CD4-positive, alpha-beta T cell (primary cell): ENCODE data around the gene CSRNP3. TPM values are rescaled to one million over a fixed set of nuclear protein-coding genes. Genes with fewer than 3 reads are reported as not detected.

Source experiments
- ATAC-seq: fragments of 200-7000 bp; cut with Tn5 transposase; one replicate; pipeline ENCODE4 v1.10.0; 2022; ENCODE audit warnings: mild to moderate bottlenecking; ENCODE audit not compliant: poor library complexity
- CTCF ChIA-PET: fragments of 350-600 bp; sonication (Branson Sonifier 250); formaldehyde crosslinking; loops from one replicate; lab custom pipeline; 2021; ENCODE audit warnings: antibody characterized with exemption, inconsistent platforms; lab: Charles Lee
- POLR2A ChIA-PET: fragments of 350-600 bp; sonication (Branson Sonifier 250); formaldehyde crosslinking; loops from one replicate; lab custom pipeline; 2021; ENCODE audit warnings: antibody characterized with exemption, inconsistent platforms; lab: Charles Lee
- DNase-seq, 14 experiments: peaks; one replicate each; pipeline ENCODE4 v3.0.0-alpha.2; 2013 to 2020; ENCODE audit warnings: mixed read lengths in 2 of 14
- H3K27ac ChIP-seq, 2 donors: one replicate each; pipeline versions ENCODE4 v1.5.1 to v1.7.0; 2013; ENCODE audit warnings: low read length in 2 of 2, low read depth in 1 of 2, mild to moderate bottlenecking in 1 of 2
- H3K27me3 ChIP-seq, 2 experiments: 1 replicate in 1 of 2; 2 replicates in 1 of 2; pipeline versions ENCODE4 v1.6.1 to v1.7.0; 2013; ENCODE audit warnings: low read length in 2 of 2, control low read depth in 1 of 2, mild to moderate bottlenecking in 1 of 2, moderate library complexity in 1 of 2; ENCODE audit not compliant: insufficient read depth in 2 of 2, control insufficient read depth in 1 of 2
- H3K36me3 ChIP-seq: one replicate; pipeline ENCODE4 v1.6.1; 2013; ENCODE audit warnings: low read length, control low read depth; ENCODE audit not compliant: insufficient read depth
- H3K4me1 ChIP-seq: one replicate; pipeline ENCODE4 v1.6.1; 2013; ENCODE audit warnings: low read length, control low read depth; ENCODE audit not compliant: insufficient read depth
- H3K4me3 ChIP-seq: one replicate; pipeline ENCODE4 v1.5.1; 2013; ENCODE audit warnings: mild to moderate bottlenecking, low read length, moderate library complexity
- H3K9me3 ChIP-seq, 2 experiments: 1 replicate in 1 of 2; 2 replicates in 1 of 2; pipeline versions ENCODE4 v1.6.1 to v1.7.0; 2013; ENCODE audit warnings: low read length in 2 of 2, mild to moderate bottlenecking in 2 of 2, control low read depth in 1 of 2, moderate library complexity in 1 of 2; ENCODE audit not compliant: control insufficient read depth in 1 of 2, insufficient read depth in 1 of 2
- H3K27ac Mint-ChIP-seq: one replicate; pipeline ENCODE4 v1.8.0; 2020; ENCODE audit warnings: mixed read lengths
- H3K27me3 Mint-ChIP-seq: one replicate; pipeline ENCODE4 v1.8.0; 2021; ENCODE audit warnings: mixed read lengths
- H3K36me3 Mint-ChIP-seq: one replicate; pipeline ENCODE4 v1.8.0; 2021; ENCODE audit warnings: low read depth, mixed read lengths
- H3K4me1 Mint-ChIP-seq: one replicate; pipeline ENCODE4 v1.8.0; 2021; ENCODE audit warnings: low read depth, mixed read lengths
- H3K4me3 Mint-ChIP-seq: one replicate; pipeline ENCODE4 v1.8.0; 2020; ENCODE audit warnings: mild to moderate bottlenecking, mixed read lengths
- H3K9me3 Mint-ChIP-seq: one replicate; pipeline ENCODE4 v1.8.0; 2020; ENCODE audit warnings: mixed read lengths
- intact Hi-C, 2 experiments: fragments of 100-400 bp; cut with DNase I in 1 of 2; cut with micrococcal nuclease in 1 of 2; formaldehyde crosslinking; loops; one replicate each; pipeline versions ENCODE4 v1.15.1 to v1.9.0; 2023 to 2025; cut with DNase I, micrococcal nuclease
- total RNA-seq, 174 experiments: library from RNA in 2 of 174; stranded (reverse) in 2 of 174; gene quantifications; one replicate each; pipeline ENCODE4 v1.2.3 and lab custom pipeline; 2021 to 2026
- TF ChIP-seq, protein P1 (sequence below): fragments of 200-600 bp; IDR thresholded peaks from one replicate; pipeline ENCODE4 v1.8.0; 2022; ENCODE audit warnings: antibody characterized with exemption, mild to moderate bottlenecking

CSRNP3 gene
- total RNA-seq, 2 experiments from 2014 or later = not detected

DNA sequence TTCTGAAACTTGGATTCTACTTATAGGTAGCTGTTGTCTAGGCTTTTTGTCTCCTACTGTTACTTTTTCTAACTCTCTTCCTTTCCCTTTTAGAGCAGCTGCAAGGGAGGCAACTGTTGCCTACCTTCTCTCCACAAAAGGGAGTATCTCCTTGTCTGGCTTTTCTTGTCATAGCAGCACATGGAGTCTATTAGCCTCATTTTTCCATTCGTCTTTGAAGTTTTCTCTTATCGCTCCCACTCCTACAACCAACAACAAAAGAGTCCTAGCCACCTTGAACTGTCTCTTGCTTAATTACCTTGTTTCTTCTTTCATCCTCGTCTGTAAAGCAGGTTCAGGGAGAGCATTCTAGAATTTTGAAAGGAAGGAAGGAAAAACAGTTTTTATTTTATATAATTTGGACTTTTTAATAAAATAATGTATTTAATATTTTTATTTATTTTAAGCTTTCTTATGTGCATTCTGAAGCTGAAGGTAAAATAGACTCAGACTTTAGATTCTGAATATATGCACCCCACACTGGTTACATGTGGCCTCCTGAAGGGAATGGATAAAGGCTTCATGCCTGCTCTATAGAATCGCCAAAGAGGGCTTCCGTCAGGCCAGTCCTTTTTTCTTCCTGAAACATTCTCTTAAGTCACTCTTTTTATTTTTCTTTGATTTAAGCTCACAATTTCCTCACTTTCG is 154.4 kb downstream of the CSRNP3 start:
- H3K4me1 ChIP-seq = no peaks in the 10 kb centered on the region
- no peak overlapping the region for H3K27ac Mint-ChIP-seq
- TF ChIP-seq, protein P1, sequence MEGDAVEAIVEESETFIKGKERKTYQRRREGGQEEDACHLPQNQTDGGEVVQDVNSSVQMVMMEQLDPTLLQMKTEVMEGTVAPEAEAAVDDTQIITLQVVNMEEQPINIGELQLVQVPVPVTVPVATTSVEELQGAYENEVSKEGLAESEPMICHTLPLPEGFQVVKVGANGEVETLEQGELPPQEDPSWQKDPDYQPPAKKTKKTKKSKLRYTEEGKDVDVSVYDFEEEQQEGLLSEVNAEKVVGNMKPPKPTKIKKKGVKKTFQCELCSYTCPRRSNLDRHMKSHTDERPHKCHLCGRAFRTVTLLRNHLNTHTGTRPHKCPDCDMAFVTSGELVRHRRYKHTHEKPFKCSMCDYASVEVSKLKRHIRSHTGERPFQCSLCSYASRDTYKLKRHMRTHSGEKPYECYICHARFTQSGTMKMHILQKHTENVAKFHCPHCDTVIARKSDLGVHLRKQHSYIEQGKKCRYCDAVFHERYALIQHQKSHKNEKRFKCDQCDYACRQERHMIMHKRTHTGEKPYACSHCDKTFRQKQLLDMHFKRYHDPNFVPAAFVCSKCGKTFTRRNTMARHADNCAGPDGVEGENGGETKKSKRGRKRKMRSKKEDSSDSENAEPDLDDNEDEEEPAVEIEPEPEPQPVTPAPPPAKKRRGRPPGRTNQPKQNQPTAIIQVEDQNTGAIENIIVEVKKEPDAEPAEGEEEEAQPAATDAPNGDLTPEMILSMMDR = no peak
- no peak overlapping the region for H3K4me3 Mint-ChIP-seq
- H3K27me3 Mint-ChIP-seq = peaks cover 4% of the 10 kb centered on the region
- H3K27me3 ChIP-seq = no peaks in the 10 kb centered on the region
- intact Hi-C loops = no loop called here
- CTCF ChIA-PET = no interaction called here
- no peak overlapping the region for H3K27ac ChIP-seq
- no peaks in the 10 kb centered on the region for H3K9me3 Mint-ChIP-seq
- H3K9me3 ChIP-seq = no peaks in the 10 kb centered on the region
- POLR2A ChIA-PET = no interaction called here
- H3K36me3 ChIP-seq = no peaks in the 10 kb centered on the region
- DNase-seq (no peak), ATAC-seq (no peak)
- H3K36me3 Mint-ChIP-seq = no peaks in the 10 kb centered on the region
- H3K4me3 ChIP-seq = no peak overlapping the region
- no peaks in the 10 kb centered on the region for H3K4me1 Mint-ChIP-seq

DNA sequence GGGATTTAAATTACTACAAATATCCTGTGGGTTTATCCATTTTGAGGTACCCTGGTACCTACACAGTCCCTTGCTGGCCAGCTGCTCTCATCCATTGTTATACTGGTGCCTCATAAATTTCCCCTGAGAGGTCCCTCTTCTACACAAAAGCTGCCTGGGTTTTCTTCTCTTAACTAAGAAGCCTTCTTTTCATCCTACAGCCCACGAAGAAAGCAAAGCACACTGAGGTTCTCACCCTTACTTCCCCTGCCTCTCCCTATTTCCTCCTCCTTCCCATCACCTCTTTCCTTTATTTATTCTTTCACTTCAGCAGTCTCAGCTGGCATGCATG is 154.9 kb downstream of the CSRNP3 start:
- Mint-ChIP-seq H3K4me1 (peaks cover 3% of the 10 kb centered on the region), H3K4me3 (no peak overlapping the region), H3K27me3 (peaks cover 4% of the 10 kb centered on the region), H3K27ac (no peak overlapping the region), H3K36me3 (no peaks in the 10 kb centered on the region), H3K9me3 (no peaks in the 10 kb centered on the region)
- POLR2A ChIA-PET = no interaction called here
- ATAC-seq (no peak), DNase-seq (no peak)
- H3K4me1 ChIP-seq = no peaks in the 10 kb centered on the region
- H3K27ac ChIP-seq = no peak overlapping the region
- intact Hi-C loops = no loop called here
- H3K27me3 ChIP-seq = no peaks in the 10 kb centered on the region
- CTCF ChIA-PET = no interaction called here
- no peak overlapping the region for H3K4me3 ChIP-seq
- TF ChIP-seq, protein P1 = no peak
- no peaks in the 10 kb centered on the region for H3K9me3 ChIP-seq
- H3K36me3 ChIP-seq = no peaks in the 10 kb centered on the region

DNA sequence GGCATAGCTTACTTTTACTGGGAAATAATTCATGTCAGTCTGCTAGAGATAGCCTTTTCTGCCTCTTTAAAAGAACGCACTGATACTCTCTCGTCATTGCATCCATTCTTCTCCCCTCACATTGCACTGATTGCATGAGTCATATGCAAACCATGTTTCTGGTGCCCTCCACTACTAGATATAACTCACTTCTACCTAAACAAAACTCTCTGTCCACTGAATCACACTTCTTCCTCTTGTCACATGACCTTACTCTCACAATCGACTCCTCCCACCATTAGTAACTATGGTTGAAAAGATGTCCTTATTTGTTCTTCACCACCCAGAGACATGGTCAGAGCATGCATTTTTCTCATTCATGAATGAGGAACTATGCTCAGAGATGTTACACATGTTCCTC is 158.0 kb downstream of the CSRNP3 start:
- no peaks in the 10 kb centered on the region for H3K36me3 Mint-ChIP-seq
- no peak overlapping the region for H3K4me3 ChIP-seq
- intact Hi-C loops = no loop called here
- H3K27ac ChIP-seq = no peak overlapping the region
- H3K27me3 ChIP-seq = no peaks in the 10 kb centered on the region
- ATAC-seq = no peak
- H3K9me3 ChIP-seq = no peaks in the 10 kb centered on the region
- ChIA-PET POLR2A (no interaction called here), CTCF (no interaction called here)
- TF ChIP-seq, protein P1 = no peak
- no peaks in the 10 kb centered on the region for H3K9me3 Mint-ChIP-seq
- H3K27ac Mint-ChIP-seq = no peak overlapping the region
- peaks cover 16% of the 10 kb centered on the region for H3K4me1 Mint-ChIP-seq
- H3K4me1 ChIP-seq = no peaks in the 10 kb centered on the region
- peaks cover 4% of the 10 kb centered on the region for H3K27me3 Mint-ChIP-seq
- H3K36me3 ChIP-seq = no peaks in the 10 kb centered on the region
- DNase-seq = no peak
- H3K4me3 Mint-ChIP-seq = no peak overlapping the region
